IMR-90 (cell line): ENCODE measurements around the gene BCL2L11.

ENCODE experiments used
- FOS ChIP-seq: fragments of 150-350 bp; IDR thresholded peaks from 2 replicates; pipeline ENCODE4 v1.6.1; 2016; ENCODE audit warnings: low read depth, low read length
- RFX5 ChIP-seq: IDR thresholded peaks from 2 replicates; pipeline ENCODE4 v1.8.0; 2012; ENCODE audit warnings: low read depth, mild to moderate bottlenecking, low read length, moderate library complexity
- TF ChIP-seq, protein P1 (sequence below): conservative IDR thresholded peaks from 2 replicates; pipeline ENCODE4 v1.5.1; 2012; ENCODE audit warnings: mild to moderate bottlenecking, low read depth, low read length, improper control_type of control experiment

DNA sequence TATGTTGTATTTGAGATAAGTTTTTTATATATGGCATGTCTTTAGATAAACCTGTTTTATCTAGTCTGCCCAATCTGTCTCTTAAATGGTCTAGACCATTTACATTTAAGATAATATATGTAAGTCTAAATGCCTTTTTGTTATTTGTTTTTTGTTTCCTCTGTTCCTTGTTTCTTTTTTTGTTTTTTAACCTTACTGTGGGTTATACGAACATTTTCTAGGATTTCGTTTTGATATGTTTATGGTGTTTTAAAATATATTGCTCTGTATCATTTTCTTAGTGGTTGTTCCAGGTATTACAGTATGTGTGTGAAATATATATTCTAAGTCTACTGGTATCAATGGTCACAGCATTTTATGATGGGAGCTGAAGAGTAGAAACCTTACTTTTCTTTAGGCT, 13.3 kb downstream of the BCL2L11 start:
- TF ChIP-seq, protein P1, sequence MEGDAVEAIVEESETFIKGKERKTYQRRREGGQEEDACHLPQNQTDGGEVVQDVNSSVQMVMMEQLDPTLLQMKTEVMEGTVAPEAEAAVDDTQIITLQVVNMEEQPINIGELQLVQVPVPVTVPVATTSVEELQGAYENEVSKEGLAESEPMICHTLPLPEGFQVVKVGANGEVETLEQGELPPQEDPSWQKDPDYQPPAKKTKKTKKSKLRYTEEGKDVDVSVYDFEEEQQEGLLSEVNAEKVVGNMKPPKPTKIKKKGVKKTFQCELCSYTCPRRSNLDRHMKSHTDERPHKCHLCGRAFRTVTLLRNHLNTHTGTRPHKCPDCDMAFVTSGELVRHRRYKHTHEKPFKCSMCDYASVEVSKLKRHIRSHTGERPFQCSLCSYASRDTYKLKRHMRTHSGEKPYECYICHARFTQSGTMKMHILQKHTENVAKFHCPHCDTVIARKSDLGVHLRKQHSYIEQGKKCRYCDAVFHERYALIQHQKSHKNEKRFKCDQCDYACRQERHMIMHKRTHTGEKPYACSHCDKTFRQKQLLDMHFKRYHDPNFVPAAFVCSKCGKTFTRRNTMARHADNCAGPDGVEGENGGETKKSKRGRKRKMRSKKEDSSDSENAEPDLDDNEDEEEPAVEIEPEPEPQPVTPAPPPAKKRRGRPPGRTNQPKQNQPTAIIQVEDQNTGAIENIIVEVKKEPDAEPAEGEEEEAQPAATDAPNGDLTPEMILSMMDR: no peak
- no peak for TF ChIP-seq RFX5
- TF ChIP-seq FOS: no peak
